ENCODE results near the gene TGFBR3L. TPM values are rescaled to one million over a fixed set of nuclear protein-coding genes. Genes with fewer than 3 reads are reported as not detected.
A peak's percentile ranks its signal among the peaks of the same experiment; 100 is the strongest.
"Not testable (repeated sequence)": the region's sequence is repeated elsewhere in the genome, so short reads cannot be mapped to it uniquely, and the experiment has no call there.

TGFBR3L gene
- total RNA-seq, 1 donor from 2014 or later, result not detected

- no peak for DNase-seq (ENCODE audit: low spot score)
- no peak for ATAC-seq
- intact Hi-C loops (cut with DNase I), result no loop called here
These were observed 19.4 kb downstream of the TGFBR3L start for GRCh38 chr19:7933828-7934725.

- ATAC-seq, result no peak
- intact Hi-C loops (cut with DNase I), result no loop called here
- no peak for DNase-seq (ENCODE audit: low spot score)
These were observed 20.1 kb downstream of the TGFBR3L start for GRCh38 chr19:7934766-7935165.

- intact Hi-C loops (cut with DNase I), result no loop called here
- ATAC-seq (no peak), DNase-seq (ENCODE audit: low spot score) (no peak)
These were observed 26.2 kb downstream of the TGFBR3L start for GRCh38 chr19:7940841-7941240.

- intact Hi-C loops (cut with DNase I), result no loop called here
- ATAC-seq (no peak), DNase-seq (ENCODE audit: low spot score) (no peak)
These were observed 27.4 kb downstream of the TGFBR3L start for GRCh38 chr19:7941895-7942596.

GRCh38 chr19:7942981-7943443, 28.4 kb downstream of the TGFBR3L start:
- DNase-seq (ENCODE audit: low spot score) (no peak), ATAC-seq (no peak)
- intact Hi-C loops (cut with DNase I), result no loop called here

- peak; percentile 99 for ATAC-seq
- DNase-seq (ENCODE audit: low spot score), result peak; percentile 99
- intact Hi-C loops (cut with DNase I), result no loop called here
These were observed 29.0 kb downstream of the TGFBR3L start, which contains the start of gene TIMM44 for GRCh38 chr19:7943444-7944176. TIMM44 (minus strand) TSS chr19:7943666; CDS start chr19:7943651, 15 bp downstream.

GRCh38 chr19:7944177-7944761, 29.6 kb downstream of the TGFBR3L start:
- DNase-seq (ENCODE audit: low spot score) (peak; percentile 92), ATAC-seq (peak; percentile 75)
- intact Hi-C loops (cut with DNase I), result no loop called here

GRCh38 chr19:7947939-7948338, 33.3 kb downstream of the TGFBR3L start:
- intact Hi-C loops (cut with DNase I), result no loop called here
- no peak for DNase-seq (ENCODE audit: low spot score)
- no peak for ATAC-seq

GRCh38 chr19:7953060-7953459, 38.4 kb downstream of the TGFBR3L start:
- DNase-seq (ENCODE audit: low spot score) (no peak), ATAC-seq (no peak)
- intact Hi-C loops (cut with DNase I), result loop anchor here (10.0 kb wide), 1 partner anchor 302 kb away; no protein-coding TSS in a partner anchor

- ATAC-seq (no peak), DNase-seq (ENCODE audit: low spot score) (no peak)
- intact Hi-C loops (cut with DNase I), result loop anchor here (10.0 kb wide), 1 partner anchor 301 kb away; no protein-coding TSS in a partner anchor
These were observed 38.9 kb downstream of the TGFBR3L start for GRCh38 chr19:7953576-7953975.

GRCh38 chr19:7955696-7956095, 41.1 kb downstream of the TGFBR3L start:
- ATAC-seq, result no peak
- DNase-seq (ENCODE audit: low spot score), result no peak
- intact Hi-C loops (cut with DNase I), result loop anchor here (10.0 kb wide), 1 partner anchor 299 kb away; no protein-coding TSS in a partner anchor

GRCh38 chr19:7959211-7959610, 44.6 kb downstream of the TGFBR3L start:
- no peak for ATAC-seq
- intact Hi-C loops (cut with DNase I), result loop anchor here (10.0 kb wide), 1 partner anchor 296 kb away; no protein-coding TSS in a partner anchor
- no peak for DNase-seq (ENCODE audit: low spot score)

- ATAC-seq; DNase-seq (ENCODE audit: low spot score); intact Hi-C loops (cut with DNase I): not testable (repeated sequence)
These were observed 46.5 kb downstream of the TGFBR3L start for GRCh38 chr19:7961082-7961481.

GRCh38 chr19:7961920-7962626, 47.4 kb downstream of the TGFBR3L start:
- ATAC-seq, result no peak
- intact Hi-C loops (cut with DNase I), result no loop called here
- no peak for DNase-seq (ENCODE audit: low spot score)

GRCh38 chr19:7962644-7963268, 48.1 kb downstream of the TGFBR3L start:
- DNase-seq (ENCODE audit: low spot score) (no peak), ATAC-seq (no peak)
- intact Hi-C loops (cut with DNase I), result no loop called here

- DNase-seq (ENCODE audit: low spot score) (no peak), ATAC-seq (no peak)
- intact Hi-C loops (cut with DNase I), result no loop called here
These were observed 48.9 kb downstream of the TGFBR3L start for GRCh38 chr19:7963566-7963965.

- intact Hi-C loops (cut with DNase I), result no loop called here
- no peak for ATAC-seq
- DNase-seq (ENCODE audit: low spot score), result no peak
These were observed 50.7 kb downstream of the TGFBR3L start for GRCh38 chr19:7965259-7965841.

Measured in sciatic nerve (tissue), 2 donors.